RWPE1 (cell line): Measurements from ENCODE around the gene GAS5.

Source experiments
- CTCF ChIA-PET: fragments of 350-600 bp; sonication (Branson Sonifier 250); formaldehyde crosslinking; extraction: SDS; loops from one replicate; lab custom pipeline; 2021; lab: Yijun Ruan, JAX
- POLR2A ChIA-PET: fragments of 400-600 bp; formaldehyde crosslinking; extraction: SDS; loops from one replicate; lab custom pipeline; 2020; ENCODE audit warnings: antibody characterized with exemption; ENCODE audit not compliant: low non-redundant PET; lab: Yijun Ruan, JAX
- DNase-seq: peaks from one replicate; pipeline ENCODE4 v3.0.0; 2012; ENCODE audit warnings: low spot score
- H3K27ac ChIP-seq: fragments of 450-650 bp; 2 replicates; pipeline ENCODE4 v1.5.1; 2017
- TF ChIP-seq, protein P1 (sequence below): fragments of 450-650 bp; conservative IDR thresholded peaks from 2 replicates; pipeline ENCODE4 v1.5.1; 2017; ENCODE audit warnings: low read depth, mild to moderate bottlenecking

The GAS5 gene

DNA sequence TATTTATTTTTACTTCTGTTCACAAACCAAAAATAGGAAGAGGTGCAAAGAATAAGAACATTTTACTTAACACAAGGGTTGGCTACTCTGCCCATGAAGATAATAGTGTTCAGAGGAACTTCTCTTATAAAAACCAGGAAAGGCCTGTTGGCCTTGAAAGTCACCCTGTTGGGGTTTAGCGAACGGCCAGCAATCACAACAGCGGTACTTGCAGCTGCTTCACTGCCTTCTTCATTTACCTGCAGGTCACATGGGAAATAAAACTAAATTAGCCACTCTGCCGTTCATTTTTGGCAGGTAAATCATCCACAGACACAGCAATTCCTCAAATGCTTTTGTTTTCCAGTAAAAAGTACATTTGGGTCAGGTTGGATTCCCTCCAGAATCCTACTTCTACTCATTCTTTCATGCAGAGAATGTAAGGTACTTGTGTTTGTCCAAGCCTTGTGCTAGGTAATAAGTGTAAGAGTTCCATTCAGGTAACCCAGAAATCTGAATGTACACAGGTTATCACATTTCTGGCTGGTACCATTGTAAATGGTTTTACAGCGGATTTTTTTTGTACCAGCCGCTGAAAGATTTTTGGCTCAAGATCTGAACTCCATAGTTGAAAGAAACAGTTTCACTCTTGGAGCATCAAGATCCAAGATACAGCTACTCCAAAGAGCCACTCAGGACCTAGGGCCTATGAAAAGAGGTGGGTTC is 36.2 kb upstream of the GAS5 start:
- DNase-seq: no peak
- no peak overlapping the region for H3K27ac ChIP-seq
- POLR2A ChIA-PET: no interaction called here
- CTCF ChIA-PET: no interaction called here
- TF ChIP-seq, protein P1, sequence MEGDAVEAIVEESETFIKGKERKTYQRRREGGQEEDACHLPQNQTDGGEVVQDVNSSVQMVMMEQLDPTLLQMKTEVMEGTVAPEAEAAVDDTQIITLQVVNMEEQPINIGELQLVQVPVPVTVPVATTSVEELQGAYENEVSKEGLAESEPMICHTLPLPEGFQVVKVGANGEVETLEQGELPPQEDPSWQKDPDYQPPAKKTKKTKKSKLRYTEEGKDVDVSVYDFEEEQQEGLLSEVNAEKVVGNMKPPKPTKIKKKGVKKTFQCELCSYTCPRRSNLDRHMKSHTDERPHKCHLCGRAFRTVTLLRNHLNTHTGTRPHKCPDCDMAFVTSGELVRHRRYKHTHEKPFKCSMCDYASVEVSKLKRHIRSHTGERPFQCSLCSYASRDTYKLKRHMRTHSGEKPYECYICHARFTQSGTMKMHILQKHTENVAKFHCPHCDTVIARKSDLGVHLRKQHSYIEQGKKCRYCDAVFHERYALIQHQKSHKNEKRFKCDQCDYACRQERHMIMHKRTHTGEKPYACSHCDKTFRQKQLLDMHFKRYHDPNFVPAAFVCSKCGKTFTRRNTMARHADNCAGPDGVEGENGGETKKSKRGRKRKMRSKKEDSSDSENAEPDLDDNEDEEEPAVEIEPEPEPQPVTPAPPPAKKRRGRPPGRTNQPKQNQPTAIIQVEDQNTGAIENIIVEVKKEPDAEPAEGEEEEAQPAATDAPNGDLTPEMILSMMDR: no peak

DNA sequence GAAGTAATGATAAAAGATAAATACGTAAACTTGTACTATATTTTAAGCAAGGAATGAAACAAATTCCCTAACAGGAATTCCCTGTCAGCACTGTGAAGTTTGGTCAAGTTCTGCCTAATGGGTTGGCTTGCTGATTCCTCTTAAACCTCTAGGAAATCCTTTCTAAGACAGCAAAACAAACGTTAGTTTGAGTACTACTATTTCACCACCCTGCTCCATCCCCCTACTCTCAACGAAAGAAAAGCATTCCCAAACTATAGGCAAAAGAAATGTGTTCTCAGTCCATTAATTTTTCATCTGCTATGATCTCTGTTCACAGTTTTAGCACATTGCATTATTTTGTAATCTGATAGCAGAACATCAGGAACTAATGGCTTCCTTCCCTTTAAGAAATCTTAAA is 33.2 kb upstream of the GAS5 start:
- ChIA-PET POLR2A (no interaction called here), CTCF (no interaction called here)
- no peak overlapping the region for H3K27ac ChIP-seq
- TF ChIP-seq, protein P1: no peak
- no peak for DNase-seq

DNA sequence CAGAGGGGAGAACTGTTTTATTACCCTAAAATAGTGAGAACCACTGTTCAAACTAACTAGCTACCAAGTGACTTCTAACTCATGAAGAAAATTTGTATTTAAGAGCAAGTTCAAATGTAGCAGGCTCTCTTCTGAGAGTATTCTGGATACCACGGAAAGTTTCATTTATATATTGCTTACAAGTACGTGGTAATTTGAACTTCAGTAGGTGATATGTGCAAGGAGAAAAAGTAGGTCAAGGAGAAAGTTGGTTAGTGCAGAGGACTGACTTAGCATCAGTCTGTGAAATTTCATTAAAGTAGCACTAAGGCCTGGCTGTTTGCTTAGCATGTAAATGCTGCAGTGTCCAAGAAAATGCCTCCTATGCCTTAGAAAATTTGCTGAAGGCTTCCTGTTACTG is 32.6 kb upstream of the GAS5 start:
- TF ChIP-seq, protein P1: no peak
- ChIA-PET POLR2A (no interaction called here), CTCF (no interaction called here)
- H3K27ac ChIP-seq: no peak overlapping the region
- DNase-seq: no peak

DNA sequence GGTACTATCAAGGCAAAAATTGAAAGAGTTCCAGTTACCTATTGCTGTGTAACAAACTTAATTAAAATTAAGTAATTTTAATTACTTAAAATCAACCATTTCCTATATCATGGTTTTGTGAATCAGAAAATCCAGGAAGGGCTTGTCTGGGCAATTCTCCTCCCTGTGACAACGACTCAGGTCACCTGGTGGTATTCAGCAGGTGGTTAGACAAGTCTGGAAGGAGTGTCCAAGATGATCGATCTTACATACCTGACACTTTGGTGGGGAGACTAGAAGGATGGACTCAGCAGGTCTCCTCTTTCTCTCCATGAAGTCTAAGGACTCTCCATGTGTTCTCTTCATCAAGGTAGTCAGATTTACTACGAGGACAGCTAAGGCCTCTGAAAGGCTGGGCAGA is 26.4 kb upstream of the GAS5 start:
- TF ChIP-seq, protein P1: no peak
- ChIA-PET CTCF (interaction anchor here (0.8 to 1.1 kb wide), 2 partner anchors 32 to 1042 kb away, joined by 4 read pairs; no protein-coding TSS in a partner anchor), POLR2A (no interaction called here)
- DNase-seq: no peak
- H3K27ac ChIP-seq: no peak overlapping the region

GRCh38 chr1:173893611-173894010 is 25.8 kb upstream of the GAS5 start:
- POLR2A ChIA-PET: no interaction called here
- TF ChIP-seq, protein P1: no peak
- no peak for DNase-seq
- CTCF ChIA-PET: no interaction called here
- H3K27ac ChIP-seq: no peak overlapping the region

- TF ChIP-seq, protein P1: no peak
- ChIA-PET CTCF (no interaction called here), POLR2A (no interaction called here)
- no peak for DNase-seq
- H3K27ac ChIP-seq: no peak overlapping the region
Measured at GRCh38 chr1:173889885-173890284, 22.1 kb upstream of the GAS5 start.
